HCT116 (cell line): ENCODE data around the gene ABCC1. TPM values are rescaled to one million over a fixed set of nuclear protein-coding genes. Genes with fewer than 3 reads are reported as not detected.

Experiments
- ATAC-seq: fragments of 200-7000 bp; cut with Tn5 transposase; 2 replicates; pipeline ENCODE4 v1.9.1; 2020; ENCODE audit warnings: mild to moderate bottlenecking, moderate library complexity
- BruUV-seq: library from RNA; stranded (reverse); fragments of 400-500 nt; replicated peaks from 2 replicates; lab custom pipeline; 2021; lab: Mats Ljungman, UMichigan
- CTCF ChIA-PET: fragments of 300-600 bp; sonication (Branson Sonifier 250); formaldehyde crosslinking; loops from one replicate; lab custom pipeline; 2021; ENCODE audit warnings: antibody characterized with exemption; lab: Charles Lee
- POLR2A ChIA-PET: fragments of 300-600, 350-600 bp; sonication (Branson Sonifier 250); formaldehyde crosslinking; loops from one replicate; lab custom pipeline; 2021; ENCODE audit warnings: antibody characterized with exemption; lab: Charles Lee
- RAD21 ChIA-PET, 2 experiments: fragments of 300-600 bp; sonication (Branson Sonifier 250); formaldehyde crosslinking; loops; one replicate each; lab custom pipeline; 2023; ENCODE audit warnings: low total read pairs in 2 of 2; ENCODE audit not compliant: uncharacterized antibody in 2 of 2, unreplicated experiment in 2 of 2, low non-redundant PET in 1 of 2; lab: Charles Lee
- DNase-seq: peaks from one replicate; pipeline ENCODE4 v3.0.0-alpha.2; 2010; ENCODE audit warnings: low read depth, low spot score
- H2AFZ ChIP-seq: fragments of 200-600 bp; shearing (Covaris generic), sonication (generic); 2 replicates; pipeline ENCODE4 v1.6.1; 2017; ENCODE audit warnings: low read depth, mixed run types, mixed read lengths, antibody characterized with exemption, low read length; ENCODE audit not compliant: poor library complexity, severe bottlenecking
- H3K27ac ChIP-seq: 2 replicates; pipeline ENCODE4 v1.5.1; 2012; ENCODE audit warnings: low read depth, low read length
- H3K27me3 ChIP-seq: fragments of 200-600 bp; sonication (generic); 2 replicates; pipeline ENCODE4 v1.6.1; 2016; ENCODE audit warnings: mixed run types, low read length, mixed read lengths; ENCODE audit not compliant: insufficient read depth
- H3K36me3 ChIP-seq, 2 experiments: fragments of 200-500 bp in 1 of 2; fragments of 200-600 bp in 1 of 2; sonication (Bioruptor generic) in 1 of 2; sonication (generic) in 1 of 2; 2 replicates each; pipeline versions ENCODE4 v1.5.1 to v1.6.1; 2014 to 2016; ENCODE audit warnings: low read length in 2 of 2, inconsistent platforms in 1 of 2, mixed read lengths in 1 of 2, mixed run types in 1 of 2; ENCODE audit not compliant: insufficient read depth in 2 of 2, control insufficient read depth in 1 of 2
- H3K4me1 ChIP-seq, 2 experiments: fragments of 200-600 bp in 1 of 2; sonication (generic) in 1 of 2; 2 replicates each; pipeline versions ENCODE4 v1.5.1 to v1.6.1; 2012 to 2017; ENCODE audit warnings: low read length in 2 of 2, inconsistent platforms in 1 of 2, mild to moderate bottlenecking in 1 of 2, mixed read lengths in 1 of 2, mixed run types in 1 of 2, moderate library complexity in 1 of 2; ENCODE audit not compliant: insufficient read depth in 2 of 2, control insufficient read depth in 1 of 2
- H3K4me2 ChIP-seq: fragments of 200-600 bp; sonication (generic); 2 replicates; pipeline ENCODE4 v1.6.1; 2017; ENCODE audit warnings: mixed run types, low read length, mixed read lengths
- H3K4me3 ChIP-seq, 2 experiments: fragments of 200-600 bp in 1 of 2; sonication (generic) in 1 of 2; replicated peaks in 1 of 2; 2 replicates each; pipeline ENCODE4 v1.5.1; 2011 to 2016; ENCODE audit warnings: low read length in 2 of 2, control low read depth in 1 of 2, low read depth in 1 of 2, mild to moderate bottlenecking in 1 of 2, mixed read lengths in 1 of 2, mixed run types in 1 of 2
- H3K79me2 ChIP-seq: fragments of 200-600 bp; sonication (generic); 2 replicates; pipeline ENCODE4 v1.6.1; 2017; ENCODE audit warnings: mild to moderate bottlenecking, mixed run types, low read length, moderate library complexity, mixed read lengths; ENCODE audit not compliant: insufficient read depth
- H3K9ac ChIP-seq: fragments of 200-600 bp; sonication (generic); 2 replicates; pipeline ENCODE4 v1.6.1; 2016; ENCODE audit warnings: low read length, mixed read lengths
- H3K9me2 ChIP-seq: fragments of 200-600 bp; sonication (generic), shearing (Covaris generic); 2 replicates; pipeline ENCODE4 v1.6.1; 2017; ENCODE audit warnings: mixed run types, mild to moderate bottlenecking, moderate library complexity; ENCODE audit not compliant: insufficient read depth
- H3K9me3 ChIP-seq, 2 experiments: fragments of 200-500 bp in 1 of 2; fragments of 200-600 bp in 1 of 2; sonication (Bioruptor generic) in 1 of 2; sonication (generic) in 1 of 2; 2 replicates each; pipeline ENCODE4 v1.6.1; 2014 to 2017; ENCODE audit warnings: low read length in 2 of 2, mixed read lengths in 2 of 2, inconsistent platforms in 1 of 2, low read depth in 1 of 2, mild to moderate bottlenecking in 1 of 2, mixed run types in 1 of 2, moderate library complexity in 1 of 2; ENCODE audit not compliant: control insufficient read depth in 1 of 2, insufficient read depth in 1 of 2
- H4K20me1 ChIP-seq: fragments of 200-600 bp; sonication (generic), shearing (Covaris generic); 2 replicates; pipeline ENCODE4 v1.6.1; 2017; ENCODE audit warnings: mixed run types, mild to moderate bottlenecking, moderate library complexity; ENCODE audit not compliant: insufficient read depth
- CBX3 ChIP-seq: IDR thresholded peaks from 2 replicates; pipeline ENCODE4 v1.6.1; 2012; ENCODE audit warnings: low read depth
- EGR1 ChIP-seq: IDR thresholded peaks from 2 replicates; pipeline ENCODE4 v1.6.1; 2012; ENCODE audit warnings: low read depth
- ELF1 ChIP-seq: IDR thresholded peaks from 2 replicates; pipeline ENCODE4 v1.6.1; 2012; ENCODE audit warnings: low read depth, borderline replicate concordance
- EZH2 ChIP-seq: fragments of 200-600 bp; sonication (generic); IDR thresholded peaks from 2 replicates; pipeline ENCODE4 v1.6.1; 2017; ENCODE audit warnings: antibody characterized with exemption, mixed run types
- FOSL1 ChIP-seq: IDR thresholded peaks from 2 replicates; pipeline ENCODE4 v1.6.1; 2012; ENCODE audit warnings: low read depth
- JUND ChIP-seq: IDR thresholded peaks from 2 replicates; pipeline ENCODE4 v1.6.1; 2012
- POLR2A ChIP-seq: IDR thresholded peaks from 2 replicates; pipeline ENCODE4 v1.7.0; 2011; ENCODE audit warnings: borderline replicate concordance; ENCODE audit not compliant: insufficient read depth, insufficient read length; ENCODE audit errors: extremely low read depth
- POLR2AphosphoS5 ChIP-seq: IDR thresholded peaks from 2 replicates; pipeline ENCODE4 v1.6.1; 2011; ENCODE audit warnings: mild to moderate bottlenecking, low read depth, low read length, moderate library complexity
- RAD21 ChIP-seq: IDR thresholded peaks from 2 replicates; pipeline ENCODE4 v1.6.1; 2012; ENCODE audit warnings: low read depth, mild to moderate bottlenecking
- SIN3A ChIP-seq: IDR thresholded peaks from 2 replicates; pipeline ENCODE4 v1.6.1; 2012; ENCODE audit warnings: low read depth
- SRF ChIP-seq: IDR thresholded peaks from 2 replicates; pipeline ENCODE4 v1.6.1; 2012; ENCODE audit warnings: low read depth
- ZFX ChIP-seq: fragments of 450-650 bp; IDR thresholded peaks from 2 replicates; pipeline ENCODE4 v1.6.1; 2017
- intact Hi-C: fragments of 100-400 bp; cut with micrococcal nuclease; formaldehyde crosslinking; loops from 2 replicates; pipeline ENCODE4 v1.10.0; 2022
- total RNA-seq: library from RNA; stranded (reverse); gene quantifications from one replicate; pipeline ENCODE4 v1.2.1, GENCODE V29; 2021; ENCODE audit not compliant: unreplicated experiment
- TF ChIP-seq, protein P1 (sequence below), 3 experiments: fragments of 200-600 bp in 1 of 3; sonication (generic) in 1 of 3; IDR thresholded peaks in 2 of 3; conservative IDR thresholded peaks in 1 of 3; 2 replicates each; pipeline ENCODE4 v1.5.1; 2012 to 2017; ENCODE audit warnings: low read depth in 2 of 3, low read length in 2 of 3, antibody characterized with exemption in 1 of 3, borderline replicate concordance in 1 of 3, control low read depth in 1 of 3, mild to moderate bottlenecking in 1 of 3, mixed read lengths in 1 of 3, mixed run types in 1 of 3, moderate library complexity in 1 of 3; ENCODE audit not compliant: insufficient read depth in 1 of 3
- TF ChIP-seq, protein P2 (sequence below): IDR thresholded peaks from 2 replicates; pipeline ENCODE4 v1.6.1; 2011; ENCODE audit warnings: mild to moderate bottlenecking, low read length, moderate library complexity; ENCODE audit not compliant: insufficient replicate concordance; ENCODE audit errors: extremely low read depth
- TF ChIP-seq, protein P3 (sequence below): IDR thresholded peaks from 2 replicates; pipeline ENCODE4 v1.6.1; 2012; ENCODE audit warnings: low read depth

The ABCC1 gene
- total RNA-seq, 1 experiment from 2014 or later = 61.9 TPM

DNA sequence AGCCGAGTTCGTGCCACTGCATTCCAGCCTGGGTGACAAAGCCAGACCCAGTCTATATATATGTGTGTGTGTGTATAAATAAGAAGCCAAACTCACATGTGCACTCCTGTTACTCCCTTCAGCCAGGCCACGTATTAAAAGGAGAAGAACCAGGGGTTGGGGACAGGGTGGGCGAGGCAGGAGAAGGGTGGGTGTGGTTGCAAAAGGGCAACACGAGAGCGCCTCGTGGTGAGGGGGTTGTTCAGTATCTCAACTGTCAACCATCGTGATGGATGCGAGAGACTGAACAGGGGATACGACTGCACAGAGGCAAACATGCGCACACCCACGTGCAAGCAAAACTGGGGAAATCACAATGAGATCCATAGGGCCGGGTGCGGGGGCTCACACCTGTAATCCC lies 219.0 kb downstream of the ABCC1 start (continued):
- TF ChIP-seq, protein P1, sequence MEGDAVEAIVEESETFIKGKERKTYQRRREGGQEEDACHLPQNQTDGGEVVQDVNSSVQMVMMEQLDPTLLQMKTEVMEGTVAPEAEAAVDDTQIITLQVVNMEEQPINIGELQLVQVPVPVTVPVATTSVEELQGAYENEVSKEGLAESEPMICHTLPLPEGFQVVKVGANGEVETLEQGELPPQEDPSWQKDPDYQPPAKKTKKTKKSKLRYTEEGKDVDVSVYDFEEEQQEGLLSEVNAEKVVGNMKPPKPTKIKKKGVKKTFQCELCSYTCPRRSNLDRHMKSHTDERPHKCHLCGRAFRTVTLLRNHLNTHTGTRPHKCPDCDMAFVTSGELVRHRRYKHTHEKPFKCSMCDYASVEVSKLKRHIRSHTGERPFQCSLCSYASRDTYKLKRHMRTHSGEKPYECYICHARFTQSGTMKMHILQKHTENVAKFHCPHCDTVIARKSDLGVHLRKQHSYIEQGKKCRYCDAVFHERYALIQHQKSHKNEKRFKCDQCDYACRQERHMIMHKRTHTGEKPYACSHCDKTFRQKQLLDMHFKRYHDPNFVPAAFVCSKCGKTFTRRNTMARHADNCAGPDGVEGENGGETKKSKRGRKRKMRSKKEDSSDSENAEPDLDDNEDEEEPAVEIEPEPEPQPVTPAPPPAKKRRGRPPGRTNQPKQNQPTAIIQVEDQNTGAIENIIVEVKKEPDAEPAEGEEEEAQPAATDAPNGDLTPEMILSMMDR (IDR thresholded peaks at IDR 0.05 in 2 of 3, conservative IDR thresholded peaks at IDR 0.05 in 1 of 3; ENCODE audit: borderline replicate concordance in 1 of 3, insufficient read depth in 1 of 3, low read depth in 2 of 3, low read length in 2 of 3) = no peak
- TF ChIP-seq ZFX = no peak
- TF ChIP-seq FOSL1 = no peak
- TF ChIP-seq, protein P2, sequence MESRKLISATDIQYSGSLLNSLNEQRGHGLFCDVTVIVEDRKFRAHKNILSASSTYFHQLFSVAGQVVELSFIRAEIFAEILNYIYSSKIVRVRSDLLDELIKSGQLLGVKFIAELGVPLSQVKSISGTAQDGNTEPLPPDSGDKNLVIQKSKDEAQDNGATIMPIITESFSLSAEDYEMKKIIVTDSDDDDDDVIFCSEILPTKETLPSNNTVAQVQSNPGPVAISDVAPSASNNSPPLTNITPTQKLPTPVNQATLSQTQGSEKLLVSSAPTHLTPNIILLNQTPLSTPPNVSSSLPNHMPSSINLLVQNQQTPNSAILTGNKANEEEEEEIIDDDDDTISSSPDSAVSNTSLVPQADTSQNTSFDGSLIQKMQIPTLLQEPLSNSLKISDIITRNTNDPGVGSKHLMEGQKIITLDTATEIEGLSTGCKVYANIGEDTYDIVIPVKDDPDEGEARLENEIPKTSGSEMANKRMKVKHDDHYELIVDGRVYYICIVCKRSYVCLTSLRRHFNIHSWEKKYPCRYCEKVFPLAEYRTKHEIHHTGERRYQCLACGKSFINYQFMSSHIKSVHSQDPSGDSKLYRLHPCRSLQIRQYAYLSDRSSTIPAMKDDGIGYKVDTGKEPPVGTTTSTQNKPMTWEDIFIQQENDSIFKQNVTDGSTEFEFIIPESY = no peak
- TF ChIP-seq, all 23 proteins: peak for 0

DNA sequence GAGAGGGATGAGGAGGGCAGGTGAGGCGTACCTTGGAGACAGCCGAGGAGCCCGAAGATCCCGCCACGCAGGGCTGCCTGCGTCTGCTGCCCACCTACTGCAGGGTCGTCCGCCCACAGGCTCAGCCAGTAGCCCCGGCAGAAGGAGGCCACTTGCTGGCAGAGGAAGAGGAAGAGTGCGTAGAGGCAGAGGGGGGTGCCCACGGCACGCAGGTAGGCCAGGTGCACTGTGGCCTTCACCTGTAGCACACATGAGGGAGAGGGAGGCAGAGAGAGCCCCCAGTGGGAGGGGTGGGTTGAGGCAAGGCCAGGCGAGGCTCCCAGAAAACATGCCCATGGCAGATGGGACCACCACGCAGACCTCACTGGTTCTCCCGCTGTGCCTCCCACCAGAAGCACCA lies 220.2 kb downstream of the ABCC1 start:
- no peaks in the 10 kb centered on the region for H3K36me3 ChIP-seq
- DNase-seq (no peak), ATAC-seq (no peak)
- no peak overlapping the region for H2AFZ ChIP-seq
- POLR2A ChIA-PET = no interaction called here
- no TSS peak for BruUV-seq
- H3K27ac ChIP-seq = no peak overlapping the region
- no peaks in the 10 kb centered on the region for H4K20me1 ChIP-seq
- TF ChIP-seq POLR2AphosphoS5 (no peak), ZFX (no peak), ELF1 (no peak), SRF (no peak), EZH2 (no peak), RAD21 (no peak), POLR2A (no peak), EGR1 (no peak), CBX3 (no peak), JUND (no peak), SIN3A (no peak)
- TF ChIP-seq, protein P3, sequence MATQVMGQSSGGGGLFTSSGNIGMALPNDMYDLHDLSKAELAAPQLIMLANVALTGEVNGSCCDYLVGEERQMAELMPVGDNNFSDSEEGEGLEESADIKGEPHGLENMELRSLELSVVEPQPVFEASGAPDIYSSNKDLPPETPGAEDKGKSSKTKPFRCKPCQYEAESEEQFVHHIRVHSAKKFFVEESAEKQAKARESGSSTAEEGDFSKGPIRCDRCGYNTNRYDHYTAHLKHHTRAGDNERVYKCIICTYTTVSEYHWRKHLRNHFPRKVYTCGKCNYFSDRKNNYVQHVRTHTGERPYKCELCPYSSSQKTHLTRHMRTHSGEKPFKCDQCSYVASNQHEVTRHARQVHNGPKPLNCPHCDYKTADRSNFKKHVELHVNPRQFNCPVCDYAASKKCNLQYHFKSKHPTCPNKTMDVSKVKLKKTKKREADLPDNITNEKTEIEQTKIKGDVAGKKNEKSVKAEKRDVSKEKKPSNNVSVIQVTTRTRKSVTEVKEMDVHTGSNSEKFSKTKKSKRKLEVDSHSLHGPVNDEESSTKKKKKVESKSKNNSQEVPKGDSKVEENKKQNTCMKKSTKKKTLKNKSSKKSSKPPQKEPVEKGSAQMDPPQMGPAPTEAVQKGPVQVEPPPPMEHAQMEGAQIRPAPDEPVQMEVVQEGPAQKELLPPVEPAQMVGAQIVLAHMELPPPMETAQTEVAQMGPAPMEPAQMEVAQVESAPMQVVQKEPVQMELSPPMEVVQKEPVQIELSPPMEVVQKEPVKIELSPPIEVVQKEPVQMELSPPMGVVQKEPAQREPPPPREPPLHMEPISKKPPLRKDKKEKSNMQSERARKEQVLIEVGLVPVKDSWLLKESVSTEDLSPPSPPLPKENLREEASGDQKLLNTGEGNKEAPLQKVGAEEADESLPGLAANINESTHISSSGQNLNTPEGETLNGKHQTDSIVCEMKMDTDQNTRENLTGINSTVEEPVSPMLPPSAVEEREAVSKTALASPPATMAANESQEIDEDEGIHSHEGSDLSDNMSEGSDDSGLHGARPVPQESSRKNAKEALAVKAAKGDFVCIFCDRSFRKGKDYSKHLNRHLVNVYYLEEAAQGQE = no peak
- H3K4me2 ChIP-seq = no peak overlapping the region
- H3K79me2 ChIP-seq = no peaks in the 10 kb centered on the region
- H3K9me2 ChIP-seq = no peaks in the 10 kb centered on the region
- no peak overlapping the region for H3K4me3 ChIP-seq
- H3K4me1 ChIP-seq = no peaks in the 10 kb centered on the region
- CTCF ChIA-PET = no interaction called here
- no peaks in the 10 kb centered on the region for H3K27me3 ChIP-seq
- intact Hi-C loops = no loop called here
- H3K9me3 ChIP-seq = no peaks in the 10 kb centered on the region
- H3K9ac ChIP-seq = no peak overlapping the region
- RAD21 ChIA-PET = no interaction called here
